Neural progenitor cell (in vitro differentiated cells): ENCODE data around the gene LHX6. TPM values are rescaled to one million over a fixed set of nuclear protein-coding genes. Genes with fewer than 3 reads are reported as not detected.

Experiments used
- DNase-seq: peaks from one replicate; pipeline ENCODE4 v3.0.0-alpha.2; 2016; ENCODE audit warnings: low spot score
- H2AFZ ChIP-seq: fragments of 200-600 bp; sonication (generic); replicated peaks from 2 replicates; pipeline ENCODE4 v1.6.1; 2016; ENCODE audit warnings: antibody characterized with exemption
- H3F3A ChIP-seq: fragments of 200-600 bp; sonication (generic); 2 replicates; pipeline ENCODE4 v1.6.1; 2016; ENCODE audit warnings: antibody characterized with exemption, low read depth
- H3K27ac ChIP-seq: fragments of 200-600 bp; sonication (generic); 2 replicates; pipeline ENCODE4 v1.5.1; 2016; ENCODE audit warnings: mild to moderate bottlenecking
- H3K27me3 ChIP-seq: fragments of 200-600 bp; sonication (generic); 2 replicates; pipeline ENCODE4 v1.6.1; 2016; ENCODE audit warnings: mild to moderate bottlenecking, moderate library complexity
- H3K36me3 ChIP-seq: fragments of 200-600 bp; sonication (generic); 2 replicates; pipeline ENCODE4 v1.5.1; 2016
- H3K4me1 ChIP-seq: fragments of 200-600 bp; sonication (generic); 2 replicates; pipeline ENCODE4 v1.6.1; 2016; ENCODE audit warnings: mixed run types
- H3K4me2 ChIP-seq: fragments of 200-600 bp; sonication (generic); 2 replicates; pipeline ENCODE4 v1.6.1; 2016
- H3K4me3 ChIP-seq: fragments of 200-600 bp; sonication (generic); 2 replicates; pipeline ENCODE4 v1.5.1; 2016
- H3K79me2 ChIP-seq: fragments of 200-600 bp; sonication (generic); 2 replicates; pipeline ENCODE4 v1.6.1; 2016; ENCODE audit warnings: low read depth
- H3K9ac ChIP-seq: fragments of 200-600 bp; sonication (generic); 2 replicates; pipeline ENCODE4 v1.6.1; 2016
- H3K9me3 ChIP-seq: fragments of 200-600 bp; sonication (generic); 2 replicates; pipeline ENCODE4 v1.5.1; 2016; ENCODE audit warnings: low read depth
- H4K20me1 ChIP-seq: fragments of 200-600 bp; sonication (generic); 2 replicates; pipeline ENCODE4 v1.6.1; 2016; ENCODE audit warnings: low read depth
- H3K27ac Mint-ChIP-seq: 3 replicates; pipeline ENCODE4 v1.8.0; 2021; ENCODE audit warnings: mixed read lengths
- H3K27me3 Mint-ChIP-seq: 2 replicates; pipeline ENCODE4 v1.8.0; 2022; ENCODE audit warnings: low read depth, mild to moderate bottlenecking, inconsistent platforms, moderate library complexity, mixed read lengths; ENCODE audit not compliant: insufficient read depth
- H3K36me3 Mint-ChIP-seq: 3 replicates; pipeline ENCODE4 v1.8.0; 2021; ENCODE audit warnings: mixed read lengths
- H3K4me1 Mint-ChIP-seq: 3 replicates; pipeline ENCODE4 v1.8.0; 2021; ENCODE audit warnings: mixed read lengths
- H3K4me3 Mint-ChIP-seq: 3 replicates; pipeline ENCODE4 v1.8.0; 2021; ENCODE audit warnings: mild to moderate bottlenecking, moderate library complexity, mixed read lengths
- H3K9me3 Mint-ChIP-seq: 3 replicates; pipeline ENCODE4 v1.8.0; 2020; ENCODE audit warnings: mixed read lengths
- EZH2 ChIP-seq: fragments of 200-600 bp; sonication (generic); IDR thresholded peaks from 2 replicates; pipeline ENCODE4 v1.6.1; 2017; ENCODE audit warnings: antibody characterized with exemption, mild to moderate bottlenecking, moderate library complexity
- EZH2phosphoT487 ChIP-seq: fragments of 200-600 bp; sonication (generic); IDR thresholded peaks from 2 replicates; pipeline ENCODE4 v1.6.1; 2017; ENCODE audit warnings: antibody characterized with exemption
- total RNA-seq: library from RNA; depleted of rRNA; stranded (reverse); fragments of >200 nt; gene quantifications from 2 replicates; pipeline ENCODE4 v1.2.3, GENCODE V29; 2015; ENCODE audit warnings: low replicate concordance
- TF ChIP-seq, protein P1 (sequence below): fragments of 200-600 bp; sonication (generic); IDR thresholded peaks from 2 replicates; pipeline ENCODE4 v1.5.1; 2017; ENCODE audit warnings: antibody characterized with exemption, mild to moderate bottlenecking

The LHX6 gene
- total RNA-seq, 1 donor from 2014 or later = not detected

DNA sequence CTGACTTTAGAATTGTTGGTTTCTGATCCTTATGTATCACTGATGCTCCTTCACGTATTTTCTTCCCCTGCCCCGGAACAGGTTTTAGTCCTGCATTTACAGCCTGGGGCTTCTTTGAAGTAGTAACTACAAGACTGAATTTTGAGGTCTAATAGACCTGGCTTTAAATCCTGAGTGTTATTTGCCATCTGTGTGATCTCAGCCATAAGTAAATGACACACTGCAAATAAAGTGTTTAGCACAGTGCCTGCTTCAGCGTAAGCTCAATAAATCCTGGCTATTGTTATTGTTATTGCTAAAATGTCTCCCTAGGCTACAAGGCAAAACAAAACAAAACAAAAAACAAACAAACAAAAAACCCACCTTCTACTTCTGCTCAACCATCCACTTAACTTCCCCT lies 15.6 kb upstream of the LHX6 start:
- no peak overlapping the region for H3K27ac Mint-ChIP-seq
- no peaks in the 10 kb centered on the region for H3K4me1 Mint-ChIP-seq
- no peaks in the 10 kb centered on the region for H3F3A ChIP-seq
- peaks cover 4% of the 10 kb centered on the region for H3K36me3 ChIP-seq
- H3K4me3 Mint-ChIP-seq = no peak overlapping the region
- TF ChIP-seq, protein P1, sequence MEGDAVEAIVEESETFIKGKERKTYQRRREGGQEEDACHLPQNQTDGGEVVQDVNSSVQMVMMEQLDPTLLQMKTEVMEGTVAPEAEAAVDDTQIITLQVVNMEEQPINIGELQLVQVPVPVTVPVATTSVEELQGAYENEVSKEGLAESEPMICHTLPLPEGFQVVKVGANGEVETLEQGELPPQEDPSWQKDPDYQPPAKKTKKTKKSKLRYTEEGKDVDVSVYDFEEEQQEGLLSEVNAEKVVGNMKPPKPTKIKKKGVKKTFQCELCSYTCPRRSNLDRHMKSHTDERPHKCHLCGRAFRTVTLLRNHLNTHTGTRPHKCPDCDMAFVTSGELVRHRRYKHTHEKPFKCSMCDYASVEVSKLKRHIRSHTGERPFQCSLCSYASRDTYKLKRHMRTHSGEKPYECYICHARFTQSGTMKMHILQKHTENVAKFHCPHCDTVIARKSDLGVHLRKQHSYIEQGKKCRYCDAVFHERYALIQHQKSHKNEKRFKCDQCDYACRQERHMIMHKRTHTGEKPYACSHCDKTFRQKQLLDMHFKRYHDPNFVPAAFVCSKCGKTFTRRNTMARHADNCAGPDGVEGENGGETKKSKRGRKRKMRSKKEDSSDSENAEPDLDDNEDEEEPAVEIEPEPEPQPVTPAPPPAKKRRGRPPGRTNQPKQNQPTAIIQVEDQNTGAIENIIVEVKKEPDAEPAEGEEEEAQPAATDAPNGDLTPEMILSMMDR = no peak
- no peak for TF ChIP-seq EZH2phosphoT487
- no peak for TF ChIP-seq EZH2
- no peaks in the 10 kb centered on the region for H4K20me1 ChIP-seq
- H3K79me2 ChIP-seq = no peaks in the 10 kb centered on the region
- H3K4me2 ChIP-seq = no peak overlapping the region
- H3K4me3 ChIP-seq = no peak overlapping the region
- H3K4me1 ChIP-seq = no peaks in the 10 kb centered on the region
- H3K9me3 Mint-ChIP-seq = no peaks in the 10 kb centered on the region
- no peak overlapping the region for H2AFZ ChIP-seq
- H3K27me3 Mint-ChIP-seq = no peaks in the 10 kb centered on the region
- DNase-seq = no peak
- no peaks in the 10 kb centered on the region for H3K27me3 ChIP-seq
- no peak overlapping the region for H3K9ac ChIP-seq
- no peak overlapping the region for H3K27ac ChIP-seq
- peaks cover 14% of the 10 kb centered on the region for H3K36me3 Mint-ChIP-seq
- H3K9me3 ChIP-seq = no peaks in the 10 kb centered on the region

DNA sequence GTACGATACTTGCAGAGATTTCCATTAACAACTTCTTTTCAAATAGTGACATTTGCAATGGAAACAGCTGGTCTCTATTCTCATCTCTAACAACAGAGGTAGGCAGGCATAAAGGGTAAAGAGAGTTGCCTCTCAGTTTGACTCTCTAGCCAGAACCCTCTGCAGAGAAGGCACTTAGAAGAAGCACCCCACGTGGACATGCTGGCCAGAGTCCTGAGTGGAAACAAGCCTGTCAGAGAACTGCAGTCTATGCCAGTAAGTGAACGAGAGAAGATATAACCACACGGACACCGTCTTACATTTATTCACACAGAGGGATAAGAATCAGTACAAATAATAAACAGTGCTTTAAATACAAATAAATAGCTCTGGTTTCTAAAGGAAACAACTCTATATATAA lies 11.0 kb upstream of the LHX6 start:
- no peak overlapping the region for H3K9ac ChIP-seq
- H3K4me2 ChIP-seq = no peak overlapping the region
- H4K20me1 ChIP-seq = no peaks in the 10 kb centered on the region
- peaks cover 20% of the 10 kb centered on the region for H3K27me3 ChIP-seq
- TF ChIP-seq, protein P1 = no peak
- TF ChIP-seq EZH2 (no peak), EZH2phosphoT487 (no peak)
- Mint-ChIP-seq H3K36me3 (peaks cover 12% of the 10 kb centered on the region), H3K27me3 (no peaks in the 10 kb centered on the region), H3K4me1 (no peaks in the 10 kb centered on the region), H3K27ac (no peak overlapping the region), H3K4me3 (no peak overlapping the region), H3K9me3 (no peaks in the 10 kb centered on the region)
- no peaks in the 10 kb centered on the region for H3F3A ChIP-seq
- no peak for DNase-seq
- H3K27ac ChIP-seq = no peak overlapping the region
- H3K79me2 ChIP-seq = no peaks in the 10 kb centered on the region
- H3K9me3 ChIP-seq = no peaks in the 10 kb centered on the region
- no peak overlapping the region for H2AFZ ChIP-seq
- peaks cover 4% of the 10 kb centered on the region for H3K36me3 ChIP-seq
- H3K4me1 ChIP-seq = no peaks in the 10 kb centered on the region
- no peak overlapping the region for H3K4me3 ChIP-seq

GRCh38 chr9:122236681-122237080 lies 7.9 kb upstream of the LHX6 start:
- Histone ChIP-seq H3K27me3 (peaks cover 50% of the 10 kb centered on the region), H3K27ac (no peak overlapping the region), H3K9me3 (no peaks in the 10 kb centered on the region), H2AFZ (no peak overlapping the region), H3F3A (no peaks in the 10 kb centered on the region), H3K36me3 (peaks cover 4% of the 10 kb centered on the region), H4K20me1 (no peaks in the 10 kb centered on the region), H3K79me2 (no peaks in the 10 kb centered on the region), H3K4me3 (no peak overlapping the region), H3K4me1 (no peaks in the 10 kb centered on the region), H3K4me2 (no peak overlapping the region), H3K9ac (no peak overlapping the region)
- TF ChIP-seq EZH2phosphoT487 = no peak
- TF ChIP-seq, protein P1 = no peak
- TF ChIP-seq EZH2 = no peak
- H3K27ac Mint-ChIP-seq = no peak overlapping the region
- H3K4me1 Mint-ChIP-seq = no peaks in the 10 kb centered on the region
- no peak overlapping the region for H3K4me3 Mint-ChIP-seq
- no peaks in the 10 kb centered on the region for H3K9me3 Mint-ChIP-seq
- DNase-seq = no peak
- peaks cover 3% of the 10 kb centered on the region for H3K27me3 Mint-ChIP-seq
- peaks cover 3% of the 10 kb centered on the region for H3K36me3 Mint-ChIP-seq
